Transverse colon (tissue), 4 donors: Measurements from ENCODE around the gene GOLGA1. TPM values are rescaled to one million over a fixed set of nuclear protein-coding genes. Genes with fewer than 3 reads are reported as not detected.
"Not testable (repeated sequence)": the region's sequence is repeated elsewhere in the genome, so short reads cannot be mapped to it uniquely, and the experiment has no call there.

Source experiments
- DNase-seq: peaks from one replicate; pipeline ENCODE4 v3.0.0-alpha.2; 2019
- H3K27ac ChIP-seq, 4 donors: fragments of 200-600 bp; sonication (generic); 2 replicates each; pipeline ENCODE4 v1.5.1; 2016 to 2018; ENCODE audit warnings: inconsistent platforms in 4 of 4
- H3K27me3 ChIP-seq: fragments of 200-600 bp; sonication (generic); 2 replicates; pipeline ENCODE4 v1.5.1; 2017; ENCODE audit warnings: inconsistent platforms
- H3K36me3 ChIP-seq, 4 donors: fragments of 200-600 bp; sonication (generic); 2 replicates each; pipeline ENCODE4 v1.5.1; 2017 to 2019; ENCODE audit warnings: inconsistent platforms in 4 of 4
- H3K4me1 ChIP-seq, 4 donors: fragments of 200-600 bp; sonication (generic); 2 replicates each; pipeline ENCODE4 v1.5.1; 2017 to 2020; ENCODE audit warnings: inconsistent platforms in 4 of 4
- H3K4me3 ChIP-seq, 4 donors: fragments of 200-600 bp; sonication (generic); 1 replicate in 1 of 4; 2 replicates in 3 of 4; pipeline versions ENCODE4 v1.5.1 to v1.6.1; 2017 to 2019; ENCODE audit warnings: inconsistent platforms in 4 of 4
- H3K9me3 ChIP-seq, 2 donors: fragments of 200-600 bp; sonication (generic); 2 replicates each; pipeline ENCODE4 v1.5.1; 2017 to 2019; ENCODE audit warnings: inconsistent platforms in 2 of 2
- CTCF ChIP-seq, 5 experiments: fragments of 200-600 bp in 3 of 5; fragments of 450-650 bp in 2 of 5; sonication (generic) in 3 of 5; IDR thresholded peaks; 1 replicate in 2 of 5; 2 replicates in 3 of 5; pipeline ENCODE4 v1.5.1; 2016 to 2017; ENCODE audit warnings: antibody characterized with exemption in 5 of 5, inconsistent platforms in 3 of 5, mild to moderate bottlenecking in 2 of 5, moderate library complexity in 1 of 5
- EP300 ChIP-seq: sonication (generic); formaldehyde crosslinking; IDR thresholded peaks from one replicate; pipeline ENCODE4 v1.6.1; 2017; ENCODE audit warnings: antibody characterized with exemption, low read depth
- POLR2A ChIP-seq: fragments of 450-650 bp; IDR thresholded peaks from one replicate; pipeline ENCODE4 v1.6.1; 2016; ENCODE audit warnings: antibody characterized with exemption, mild to moderate bottlenecking, moderate library complexity
- POLR2AphosphoS5 ChIP-seq, 3 donors: sonication (generic); formaldehyde crosslinking; IDR thresholded peaks; one replicate each; pipeline ENCODE4 v1.6.1; 2016; ENCODE audit warnings: antibody characterized with exemption in 3 of 3
- WGBS, 2 donors: methylation state at CpG; one replicate each; pipeline ENCODE4 v1.1.5; 2018; ENCODE audit warnings: low coverage in 1 of 2; 5-methylcytosine and 5-hydroxymethylcytosine counted together
- in situ Hi-C, 4 donors: fragments of 200-750 bp; cut with MboI; loops; one replicate each; pipeline versions ENCODE4 v1.15.0 to v1.15.1; 2017; ENCODE audit warnings: low sequenced_read_pairs in 3 of 4, low pct_ligation_motif_present in 1 of 4, low pct_unique_long_range_greater_than_20kb in 1 of 4
- intact Hi-C: fragments of 100-400 bp; cut with DNase I; formaldehyde crosslinking; loops from one replicate; pipeline ENCODE4 v1.15.1; 2023; ENCODE audit warnings: low total_unique reads
- total RNA-seq, 4 donors: library from RNA; depleted of rRNA; stranded (reverse); fragments of >200 nt; gene quantifications; one replicate each; pipeline ENCODE4 v1.1.0, GENCODE V29; 2016

Gene GOLGA1
- total RNA-seq, 4 donors from 2014 or later: 24.3 to 144 (median 30.1) TPM

- intact Hi-C loops: no loop called here
- H3K27me3 ChIP-seq: no peaks in the 10 kb centered on the region
- 67% methylated on average over 8 of the region's 13 CpGs; no CpG with 5 or more reads in 1 of the 2 donors for WGBS, 2 donors
- in situ Hi-C loops: loop anchor here in 2 of 4 donors (5.0 kb wide), 2 partner anchors 75 to 80 kb away; partner anchors contain the start of genes NR6A1 (in 1 of the 2) and OLFML2A (in 1 of the 2)
- H3K4me1 ChIP-seq: peaks cover 6 to 24% (median 13%) of the 10 kb centered on the region in 4 donors
- peaks cover 0 to under 1% (median 0%) of the 10 kb centered on the region in 4 donors for H3K36me3 ChIP-seq
- peak overlapping the region in 1 of 4 donors; percentile 56 for H3K4me3 ChIP-seq
- DNase-seq: no peak
- H3K27ac ChIP-seq: peak overlapping the region in 1 of 4 donors; percentile 55
- TF ChIP-seq EP300: no peak
- TF ChIP-seq CTCF (IDR thresholded peaks at IDR 0.05): no peak
- TF ChIP-seq POLR2A: no peak
- no peak for TF ChIP-seq POLR2AphosphoS5 (IDR thresholded peaks at IDR 0.05)
- H3K9me3 ChIP-seq: no peaks in the 10 kb centered on the region
Observed at GRCh38 chr9:124852121-124852828, 88.6 kb downstream of the GOLGA1 start.

- Histone ChIP-seq H3K4me3 (no peak overlapping the region), H3K9me3 (no peaks in the 10 kb centered on the region), H3K4me1 (peaks cover 6 to 24% (median 13%) of the 10 kb centered on the region in 4 donors), H3K36me3 (no peaks in the 10 kb centered on the region), H3K27ac (no peak overlapping the region), H3K27me3 (no peaks in the 10 kb centered on the region)
- 39% methylated on average over 5 to 10 of the region's 10 CpGs for WGBS, 2 donors
- intact Hi-C loops: no loop called here
- TF ChIP-seq EP300 (no peak), POLR2AphosphoS5 (IDR thresholded peaks at IDR 0.05) (no peak), POLR2A (no peak)
- no peak for DNase-seq
- in situ Hi-C loops: loop anchor here in 2 of 4 donors (5.0 kb wide), 2 partner anchors 72 to 78 kb away; partner anchors contain the start of genes NR6A1 (in 1 of the 2) and OLFML2A (in 1 of the 2)
Observed at GRCh38 chr9:124849801-124850200, 91.1 kb downstream of the GOLGA1 start.

DNA sequence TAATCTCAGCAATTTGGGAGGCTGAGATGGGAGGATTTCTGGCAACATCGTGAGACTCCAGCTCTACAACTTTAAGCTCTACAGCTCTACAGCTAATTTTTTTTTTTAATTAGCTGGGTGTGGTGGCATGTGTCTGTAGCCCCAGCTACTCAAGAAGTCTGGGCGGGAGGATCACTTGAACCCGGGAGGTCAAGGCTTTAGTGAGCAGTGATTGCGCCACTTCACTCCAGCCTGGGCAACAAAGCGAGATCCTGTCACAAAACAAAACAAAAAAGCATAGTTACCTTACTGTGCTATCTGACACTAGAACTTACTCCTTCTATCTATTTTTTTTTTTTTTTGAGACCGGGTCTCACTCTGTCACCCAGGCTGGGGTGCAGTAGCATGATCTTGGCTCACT is 93.9 kb downstream of the GOLGA1 start:
- intact Hi-C loops: no loop called here
- H3K9me3 ChIP-seq: no peaks in the 10 kb centered on the region
- no peak for DNase-seq

GRCh38 chr9:124846467-124846866 is 94.4 kb downstream of the GOLGA1 start:
- H3K27ac ChIP-seq, H3K36me3 ChIP-seq, in situ Hi-C loops, H3K4me1 ChIP-seq, H3K4me3 ChIP-seq, DNase-seq, H3K27me3 ChIP-seq, intact Hi-C loops, H3K9me3 ChIP-seq: not testable (repeated sequence)
- WGBS, 2 donors: 68 to 88% methylated on average over 3 to 9 of the region's 9 CpGs

More for the DNA sequence above, 93.9 kb downstream of the GOLGA1 start:
- TF ChIP-seq EP300 (no peak), CTCF (IDR thresholded peaks at IDR 0.05) (no peak), POLR2AphosphoS5 (IDR thresholded peaks at IDR 0.05) (no peak), POLR2A (no peak)
- H3K4me3 ChIP-seq: no peak overlapping the region
- H3K27me3 ChIP-seq: no peaks in the 10 kb centered on the region
- H3K27ac ChIP-seq: no peak overlapping the region
- H3K4me1 ChIP-seq: peaks cover 0 to 8% (median 0%) of the 10 kb centered on the region in 4 donors
- in situ Hi-C loops: no loop called here
- no peaks in the 10 kb centered on the region for H3K36me3 ChIP-seq
- WGBS, 2 donors: 79% methylated on average over 6 of the region's 6 CpGs; no CpG with 5 or more reads in 1 of the 2 donors

DNA sequence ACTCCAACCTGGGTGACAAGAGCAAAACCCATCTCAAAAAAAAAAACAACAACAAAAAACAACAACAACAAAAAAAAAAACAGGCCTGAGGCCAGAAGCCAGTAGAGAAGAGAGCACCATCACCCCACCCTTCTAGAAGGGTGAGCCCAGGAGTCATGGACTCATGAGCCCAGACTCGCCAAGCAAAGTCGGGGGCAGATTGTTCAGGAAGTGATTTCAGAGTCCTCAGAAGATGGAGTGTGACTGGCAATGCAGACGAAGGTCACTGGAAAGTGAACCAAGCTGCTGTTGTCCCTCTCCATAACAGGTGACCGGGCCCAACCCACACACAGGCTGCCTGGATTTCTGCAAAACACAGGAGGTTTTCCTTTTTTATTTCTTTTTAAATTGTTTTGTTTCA is 96.6 kb downstream of the GOLGA1 start:
- in situ Hi-C loops (no loop called here), intact Hi-C loops (no loop called here)
- Histone ChIP-seq H3K4me3 (no peak overlapping the region), H3K9me3 (no peaks in the 10 kb centered on the region), H3K27me3 (no peaks in the 10 kb centered on the region), H3K36me3 (no peaks in the 10 kb centered on the region), H3K27ac (no peak overlapping the region), H3K4me1 (no peaks in the 10 kb centered on the region)
- no peak for TF ChIP-seq POLR2AphosphoS5 (IDR thresholded peaks at IDR 0.05)
- no peak for TF ChIP-seq CTCF (IDR thresholded peaks at IDR 0.05)
- TF ChIP-seq EP300: no peak
- TF ChIP-seq POLR2A: no peak
- 75% methylated on average over 4 of the region's 4 CpGs; no CpG with 5 or more reads in 1 of the 2 donors for WGBS, 2 donors
- DNase-seq: no peak
